ENCODE measurements around the gene SOX8. TPM values are rescaled to one million over a fixed set of nuclear protein-coding genes. Genes with fewer than 3 reads are reported as not detected.

The SOX8 gene
- total RNA-seq, 5 donors from 2014 or later (not counting 1 experiment from before 2014, with no cell fraction given) = 4.7 to 5.9 (median 5.1) TPM

DNA sequence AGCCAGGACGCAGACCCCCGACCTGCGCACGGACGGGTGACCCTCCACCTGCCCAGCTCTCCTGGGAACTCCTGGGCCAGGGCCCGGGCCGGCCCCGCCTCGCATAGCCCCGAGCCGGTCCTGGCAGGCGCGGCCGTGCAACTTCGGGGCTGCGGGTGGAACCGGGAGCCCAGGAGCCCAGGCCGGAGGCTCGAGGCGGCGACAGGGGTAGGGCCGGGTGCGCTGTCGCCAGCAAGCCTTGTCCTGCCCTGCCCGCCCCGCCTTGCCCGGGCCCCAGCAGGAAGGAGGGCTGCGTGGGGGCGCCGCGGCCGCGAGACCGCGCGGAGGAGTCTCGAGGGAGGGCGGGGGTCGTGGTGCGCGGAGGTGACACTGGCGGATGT is 11.2 kb upstream of the SOX8 start:
- H3K9me3 ChIP-seq = no peaks in the 10 kb centered on the region
- peak overlapping the region; percentile 74 to 83 (median 80) for H3K4me3 Mint-ChIP-seq
- CTCF ChIA-PET = no interaction called here
- no peak for DNase-seq
- ATAC-seq (replicated peaks in 1 of 4) = peak in 3 of 4 experiments; percentile 40 to 53 (median 51)
- H3K36me3 Mint-ChIP-seq = peaks cover 13% of the 10 kb centered on the region
- H3K27me3 Mint-ChIP-seq = no peaks in the 10 kb centered on the region
- H3K27me3 ChIP-seq (replicated peaks in 1 of 2; ENCODE audit: control insufficient read depth in 2 of 2, extremely low read depth in 1 of 2, insufficient read depth in 2 of 2, low read length in 1 of 2) = peaks cover 0 to 5% of the 10 kb centered on the region in 2 experiments
- peak overlapping the region; percentile 53 for H3K27ac ChIP-seq (ENCODE audit: low read length)
- POLR2A ChIA-PET = no interaction called here
- WGBS (ENCODE audit: insufficient coverage) = under 1% methylated on average over 42 of the region's 42 CpGs
- H3K4me1 ChIP-seq (ENCODE audit: control insufficient read depth in 1 of 2, extremely low read depth in 1 of 2, insufficient read depth in 2 of 2, low read length in 2 of 2) = peaks cover 8 to 24% of the 10 kb centered on the region in 2 experiments
- H3K4me3 ChIP-seq (ENCODE audit: control insufficient read depth in 1 of 2, extremely low read depth in 1 of 2, low read length in 1 of 2) = peak overlapping the region; percentile 71 to 74
- peak overlapping the region in 1 of 2 donors; percentile 68 for H3K27ac Mint-ChIP-seq
- peaks cover 31 to 38% (median 32%) of the 10 kb centered on the region in 3 donors for H3K4me1 Mint-ChIP-seq
- no peaks in the 10 kb centered on the region for H3K9me3 Mint-ChIP-seq
- no peaks in the 10 kb centered on the region for H3K36me3 ChIP-seq (ENCODE audit: control insufficient read depth in 2 of 2, extremely low read depth in 1 of 2, insufficient read depth in 1 of 2, low read length in 1 of 2)

DNA sequence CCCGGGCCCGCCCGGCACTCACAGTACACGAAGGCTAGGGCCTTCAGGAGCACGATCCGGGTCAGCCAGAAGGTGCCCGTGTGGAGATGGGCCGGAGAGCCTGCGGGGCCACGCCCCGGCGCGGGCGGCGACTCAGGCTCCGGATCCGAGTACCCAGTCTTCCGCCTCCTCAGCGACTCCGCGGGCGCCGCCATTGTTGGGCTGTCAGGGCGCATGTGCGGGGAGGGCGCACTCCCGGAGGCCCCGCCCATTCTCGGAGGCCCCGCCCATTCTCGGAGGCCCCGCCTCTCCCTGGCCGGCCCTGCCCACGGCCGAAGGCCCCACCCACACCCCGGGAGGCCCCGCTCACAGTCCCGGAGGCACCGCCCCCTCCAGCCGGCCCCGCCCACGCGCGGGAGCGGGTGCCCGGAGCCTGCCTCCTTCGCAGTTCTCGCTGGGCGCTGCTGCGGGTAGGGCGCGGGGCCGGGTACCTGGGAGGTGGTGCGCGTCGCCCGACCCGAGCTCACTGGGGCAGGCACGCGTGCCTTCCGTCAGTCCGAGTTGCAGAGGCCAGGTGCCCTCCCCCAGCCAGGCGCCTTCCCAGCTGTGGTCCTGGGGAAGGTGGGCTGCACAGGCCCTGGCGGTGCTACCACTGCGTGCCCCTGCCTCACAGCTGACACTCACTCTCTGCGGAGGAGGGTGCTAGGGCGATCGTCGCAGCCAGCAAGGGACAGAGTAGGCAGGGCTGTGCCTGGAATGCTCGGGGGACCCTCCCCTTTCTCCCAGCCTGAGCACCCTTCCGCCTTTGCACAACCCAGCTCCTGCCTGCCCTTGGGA is 10.6 kb upstream of the SOX8 start, which contains the start of gene LMF1:
TSS of gene LMF1 (minus strand) at position 219 of the 816 bp plus-strand sequence. CDS start at position 215, 4 bp downstream.
- Mint-ChIP-seq H3K4me1 (peaks cover 25 to 34% (median 26%) of the 10 kb centered on the region in 3 donors), H3K9me3 (no peaks in the 10 kb centered on the region), H3K36me3 (peaks cover 7% of the 10 kb centered on the region), H3K4me3 (peak within 1 kb of the TSS; percentile 74 to 83 (median 80)), H3K27me3 (no peaks in the 10 kb centered on the region), H3K27ac (peak within 1 kb of the TSS; percentile 39 to 68)
- ATAC-seq (replicated peaks in 1 of 4) (peak; percentile 92 to 99 (median 93)), DNase-seq (peak; percentile 84 to 98 (median 93))
- peak within 1 kb of the TSS; percentile 71 to 74 for H3K4me3 ChIP-seq (ENCODE audit: control insufficient read depth in 1 of 2, extremely low read depth in 1 of 2, low read length in 1 of 2)
- peaks cover 8 to 25% of the 10 kb centered on the region in 2 experiments for H3K4me1 ChIP-seq (ENCODE audit: control insufficient read depth in 1 of 2, extremely low read depth in 1 of 2, insufficient read depth in 2 of 2, low read length in 2 of 2)
- ChIA-PET CTCF (no interaction called here), POLR2A (interaction anchor here in 1 of 2 donors (0.6 kb wide), 1 partner anchor 30 kb away, joined by 3 read pairs; no protein-coding TSS in a partner anchor)
- WGBS (ENCODE audit: insufficient coverage) = under 1% methylated on average over 67 of the region's 71 CpGs
- no peaks in the 10 kb centered on the region for H3K9me3 ChIP-seq
- peaks cover 0 to 5% of the 10 kb centered on the region in 2 experiments for H3K27me3 ChIP-seq (replicated peaks in 1 of 2; ENCODE audit: control insufficient read depth in 2 of 2, extremely low read depth in 1 of 2, insufficient read depth in 2 of 2, low read length in 1 of 2)
- H3K27ac ChIP-seq (ENCODE audit: low read length) = peak within 1 kb of the TSS; percentile 53
- H3K36me3 ChIP-seq (ENCODE audit: control insufficient read depth in 2 of 2, extremely low read depth in 1 of 2, insufficient read depth in 1 of 2, low read length in 1 of 2) = no peaks in the 10 kb centered on the region

DNA sequence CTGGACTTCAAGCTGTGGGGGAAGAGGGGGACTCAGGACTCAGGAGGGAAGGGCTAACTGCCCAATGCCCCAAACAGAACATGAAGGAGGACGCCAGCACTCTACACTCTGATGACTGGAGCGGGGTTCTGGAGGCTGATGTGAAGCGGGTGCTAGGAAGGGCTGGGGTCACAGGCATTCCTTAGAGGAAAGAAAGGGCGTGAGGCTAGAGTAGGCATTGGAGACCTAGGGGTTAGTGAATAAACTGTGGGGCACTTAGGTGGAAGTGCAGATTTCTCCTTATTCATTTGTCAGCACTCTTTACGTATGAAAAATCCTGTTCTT is 10.0 kb upstream of the SOX8 start:
- H3K36me3 Mint-ChIP-seq = peaks cover 3% of the 10 kb centered on the region
- H3K4me3 Mint-ChIP-seq = peak overlapping the region; percentile 63 to 74 (median 69)
- POLR2A ChIA-PET = no interaction called here
- CTCF ChIA-PET = no interaction called here
- H3K9me3 Mint-ChIP-seq = no peaks in the 10 kb centered on the region
- Histone ChIP-seq H3K9me3 (no peaks in the 10 kb centered on the region), H3K27ac (ENCODE audit: low read length) (no peak overlapping the region), H3K4me1 (ENCODE audit: control insufficient read depth in 1 of 2, extremely low read depth in 1 of 2, insufficient read depth in 2 of 2, low read length in 2 of 2) (peaks cover 11 to 31% of the 10 kb centered on the region in 2 experiments), H3K4me3 (ENCODE audit: control insufficient read depth in 1 of 2, extremely low read depth in 1 of 2, low read length in 1 of 2) (peak overlapping the region; percentile 37 to 46), H3K36me3 (ENCODE audit: control insufficient read depth in 2 of 2, extremely low read depth in 1 of 2, insufficient read depth in 1 of 2, low read length in 1 of 2) (no peaks in the 10 kb centered on the region), H3K27me3 (replicated peaks in 1 of 2; ENCODE audit: control insufficient read depth in 2 of 2, extremely low read depth in 1 of 2, insufficient read depth in 2 of 2, low read length in 1 of 2) (peaks cover 0 to 10% of the 10 kb centered on the region in 2 experiments)
- H3K27me3 Mint-ChIP-seq = no peaks in the 10 kb centered on the region
- no peak for ATAC-seq (replicated peaks in 1 of 4)
- peaks cover 26 to 36% (median 26%) of the 10 kb centered on the region in 3 donors for H3K4me1 Mint-ChIP-seq
- no peak for DNase-seq
- 96% methylated on average over 4 of the region's 5 CpGs for WGBS (ENCODE audit: insufficient coverage)
- H3K27ac Mint-ChIP-seq = peak overlapping the region; percentile 22 to 39

DNA sequence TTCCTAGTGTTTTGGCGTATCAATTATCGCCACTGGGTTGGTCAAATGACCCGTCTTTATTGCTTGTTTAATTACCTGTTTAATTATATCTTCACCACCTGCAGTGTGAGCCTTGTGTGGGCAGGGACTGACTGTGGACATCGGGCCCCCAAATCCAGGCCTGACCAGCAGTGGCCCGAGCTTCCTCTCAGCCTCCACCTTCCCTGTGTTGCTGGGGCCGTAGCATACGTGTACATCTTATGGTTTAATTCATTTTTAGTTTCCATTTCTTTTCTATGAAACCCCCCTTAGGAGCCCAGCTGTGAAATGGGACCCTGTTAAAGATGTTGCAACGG is 9.6 kb upstream of the SOX8 start:
- ChIA-PET CTCF (no interaction called here), POLR2A (no interaction called here)
- WGBS (ENCODE audit: insufficient coverage) = 89% methylated on average over 6 of the region's 8 CpGs
- Mint-ChIP-seq H3K36me3 (no peaks in the 10 kb centered on the region), H3K27me3 (no peaks in the 10 kb centered on the region), H3K4me1 (peaks cover 27 to 37% (median 30%) of the 10 kb centered on the region in 3 donors), H3K4me3 (peak overlapping the region; percentile 63 to 74 (median 69)), H3K27ac (peak overlapping the region; percentile 59 to 66), H3K9me3 (no peaks in the 10 kb centered on the region)
- peaks cover 0 to 10% of the 10 kb centered on the region in 2 experiments for H3K27me3 ChIP-seq (replicated peaks in 1 of 2; ENCODE audit: control insufficient read depth in 2 of 2, extremely low read depth in 1 of 2, insufficient read depth in 2 of 2, low read length in 1 of 2)
- no peak for ATAC-seq (replicated peaks in 1 of 4)
- H3K9me3 ChIP-seq = no peaks in the 10 kb centered on the region
- DNase-seq = no peak
- no peak overlapping the region for H3K27ac ChIP-seq (ENCODE audit: low read length)
- H3K4me1 ChIP-seq (ENCODE audit: control insufficient read depth in 1 of 2, extremely low read depth in 1 of 2, insufficient read depth in 2 of 2, low read length in 2 of 2) = peaks cover 11 to 33% of the 10 kb centered on the region in 2 experiments
- H3K36me3 ChIP-seq (ENCODE audit: control insufficient read depth in 2 of 2, extremely low read depth in 1 of 2, insufficient read depth in 1 of 2, low read length in 1 of 2) = no peaks in the 10 kb centered on the region
- no peak overlapping the region for H3K4me3 ChIP-seq (ENCODE audit: control insufficient read depth in 1 of 2, extremely low read depth in 1 of 2, low read length in 1 of 2)

DNA sequence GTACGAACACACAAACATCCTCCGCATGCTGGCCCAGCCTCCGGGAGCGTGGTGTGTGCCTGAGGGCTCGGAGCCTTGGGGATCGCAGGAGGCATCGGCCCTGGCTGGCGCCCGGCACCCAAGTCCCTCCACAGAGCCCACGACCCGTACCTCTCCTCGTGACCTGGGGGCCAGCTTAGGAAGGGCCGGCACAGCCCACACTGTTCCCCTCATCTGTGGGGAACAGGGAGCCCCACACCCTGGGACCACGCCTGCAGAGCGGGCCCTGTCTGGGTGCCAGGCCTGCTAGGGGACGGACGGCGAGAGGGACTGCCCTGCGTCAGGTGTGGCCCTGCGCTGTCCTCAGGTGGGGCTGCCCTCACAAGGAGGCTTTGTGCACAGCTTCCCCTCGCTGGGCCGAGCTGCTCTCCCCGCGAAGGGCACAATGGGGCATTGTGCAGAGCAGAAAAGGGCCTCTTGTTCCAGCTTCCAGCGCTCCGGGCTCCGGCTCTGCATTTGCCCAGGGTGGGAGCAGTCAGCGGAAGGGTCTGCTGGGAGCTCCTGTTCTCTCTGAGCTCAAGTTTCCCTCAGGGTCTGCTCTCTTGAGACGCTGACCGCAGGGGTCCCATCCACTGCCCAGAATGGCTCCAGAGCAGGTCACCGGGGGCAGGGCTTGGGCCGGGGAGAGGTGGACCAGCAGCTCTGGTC is 9.1 kb upstream of the SOX8 start:
- DNase-seq (no peak), ATAC-seq (replicated peaks in 1 of 4) (no peak)
- Mint-ChIP-seq H3K9me3 (no peaks in the 10 kb centered on the region), H3K4me1 (peaks cover 27 to 37% (median 30%) of the 10 kb centered on the region in 3 donors), H3K4me3 (peak overlapping the region in 1 of 3 donors; percentile 74), H3K27me3 (no peaks in the 10 kb centered on the region), H3K27ac (peak overlapping the region in 1 of 2 donors; percentile 59), H3K36me3 (no peaks in the 10 kb centered on the region)
- CTCF ChIA-PET = interaction anchor here in 1 of 2 donors (1.2 kb wide), 1 partner anchor 9 kb away, joined by 3 read pairs; the partner anchor contains the start of gene SOX8
- Histone ChIP-seq H3K4me1 (ENCODE audit: control insufficient read depth in 1 of 2, extremely low read depth in 1 of 2, insufficient read depth in 2 of 2, low read length in 2 of 2) (peaks cover 11 to 33% of the 10 kb centered on the region in 2 experiments), H3K4me3 (ENCODE audit: control insufficient read depth in 1 of 2, extremely low read depth in 1 of 2, low read length in 1 of 2) (no peak overlapping the region), H3K27ac (ENCODE audit: low read length) (no peak overlapping the region), H3K36me3 (ENCODE audit: control insufficient read depth in 2 of 2, extremely low read depth in 1 of 2, insufficient read depth in 1 of 2, low read length in 1 of 2) (no peaks in the 10 kb centered on the region), H3K9me3 (no peaks in the 10 kb centered on the region), H3K27me3 (replicated peaks in 1 of 2; ENCODE audit: control insufficient read depth in 2 of 2, extremely low read depth in 1 of 2, insufficient read depth in 2 of 2, low read length in 1 of 2) (peaks cover 0 to 10% of the 10 kb centered on the region in 2 experiments)
- 92% methylated on average over 32 of the region's 32 CpGs for WGBS (ENCODE audit: insufficient coverage)
- POLR2A ChIA-PET = no interaction called here

DNA sequence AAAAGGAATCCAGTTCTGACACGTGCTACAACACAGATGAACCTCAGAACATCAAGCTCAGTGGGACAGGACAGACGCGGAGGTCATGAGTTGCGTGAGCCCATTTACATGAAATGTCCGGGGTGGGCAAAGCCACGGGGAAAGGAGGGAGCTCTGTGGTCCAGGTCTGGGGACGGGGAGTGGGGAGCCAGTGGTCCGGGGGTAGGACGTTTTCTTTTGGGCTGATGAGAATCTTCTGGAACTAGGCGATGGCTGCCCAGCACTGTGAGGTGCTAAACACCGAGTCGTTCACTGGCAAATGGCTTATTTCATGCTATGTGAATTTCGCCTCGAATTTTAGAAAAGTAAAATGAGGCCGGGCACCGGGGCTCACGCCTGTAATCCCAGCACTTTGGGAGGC is 8.2 kb upstream of the SOX8 start:
- H3K4me1 Mint-ChIP-seq = peaks cover 25 to 36% (median 35%) of the 10 kb centered on the region in 3 donors
- DNase-seq (no peak), ATAC-seq (replicated peaks in 1 of 4) (no peak)
- no peaks in the 10 kb centered on the region for H3K27me3 Mint-ChIP-seq
- Histone ChIP-seq H3K27me3 (replicated peaks in 1 of 2; ENCODE audit: control insufficient read depth in 2 of 2, extremely low read depth in 1 of 2, insufficient read depth in 2 of 2, low read length in 1 of 2) (peaks cover 0 to 12% of the 10 kb centered on the region in 2 experiments), H3K9me3 (no peaks in the 10 kb centered on the region), H3K4me3 (ENCODE audit: control insufficient read depth in 1 of 2, extremely low read depth in 1 of 2, low read length in 1 of 2) (no peak overlapping the region), H3K27ac (ENCODE audit: low read length) (no peak overlapping the region), H3K36me3 (ENCODE audit: control insufficient read depth in 2 of 2, extremely low read depth in 1 of 2, insufficient read depth in 1 of 2, low read length in 1 of 2) (no peaks in the 10 kb centered on the region), H3K4me1 (ENCODE audit: control insufficient read depth in 1 of 2, extremely low read depth in 1 of 2, insufficient read depth in 2 of 2, low read length in 2 of 2) (peaks cover 10 to 32% of the 10 kb centered on the region in 2 experiments)
- H3K27ac Mint-ChIP-seq = peak overlapping the region in 1 of 2 donors; percentile 5
- CTCF ChIA-PET = interaction anchor here in 1 of 2 donors (1.2 kb wide), 1 partner anchor 8 kb away, joined by 3 read pairs; the partner anchor contains the start of gene SOX8
- WGBS (ENCODE audit: insufficient coverage) = 82% methylated on average over 14 of the region's 17 CpGs
- no peaks in the 10 kb centered on the region for H3K36me3 Mint-ChIP-seq
- H3K4me3 Mint-ChIP-seq = no peak overlapping the region
- H3K9me3 Mint-ChIP-seq = no peaks in the 10 kb centered on the region
- POLR2A ChIA-PET = no interaction called here

Measured in T-cell (primary cell).